ENCODE data around the gene DNAJC1.

GRCh38 chr10:21742740-21743412 is 260.7 kb downstream of the DNAJC1 start:
- TF ChIP-seq CTCF (IDR thresholded peaks at IDR 0.05; ENCODE audit: poor library complexity, severe bottlenecking), result no peak
- no peak for TF ChIP-seq EZH2 (IDR thresholded peaks at IDR 0.05; ENCODE audit: borderline replicate concordance, insufficient read depth, low read length, poor library complexity, severe bottlenecking)
- TF ChIP-seq MXI1 (conservative IDR thresholded peaks at IDR 0.05; ENCODE audit: poor library complexity, severe bottlenecking), result no peak
- no peak for TF ChIP-seq EP300 (conservative IDR thresholded peaks at IDR 0.05; ENCODE audit: poor library complexity, severe bottlenecking)
- no peak for TF ChIP-seq POLR2AphosphoS5 (IDR thresholded peaks at IDR 0.05)
- no peak for TF ChIP-seq REST (IDR thresholded peaks at IDR 0.05; ENCODE audit: borderline replicate concordance)
- no peak for TF ChIP-seq SMC3 (conservative IDR thresholded peaks at IDR 0.05; ENCODE audit: poor library complexity)

Data from neural cell (in vitro differentiated cells).